ENCODE results near the gene COLEC12. TPM values are rescaled to one million over a fixed set of nuclear protein-coding genes. Genes with fewer than 3 reads are reported as not detected.
"Not testable (repeated sequence)": the region's sequence is repeated elsewhere in the genome, so short reads cannot be mapped to it uniquely, and the experiment has no call there.

The COLEC12 gene
- total RNA-seq, 1 donor from 2014 or later = not detected

- intact Hi-C loops (cut with micrococcal nuclease) = no loop called here
These were observed 168.5 kb downstream of the COLEC12 start for GRCh38 chr18:332007-332406.

DNA sequence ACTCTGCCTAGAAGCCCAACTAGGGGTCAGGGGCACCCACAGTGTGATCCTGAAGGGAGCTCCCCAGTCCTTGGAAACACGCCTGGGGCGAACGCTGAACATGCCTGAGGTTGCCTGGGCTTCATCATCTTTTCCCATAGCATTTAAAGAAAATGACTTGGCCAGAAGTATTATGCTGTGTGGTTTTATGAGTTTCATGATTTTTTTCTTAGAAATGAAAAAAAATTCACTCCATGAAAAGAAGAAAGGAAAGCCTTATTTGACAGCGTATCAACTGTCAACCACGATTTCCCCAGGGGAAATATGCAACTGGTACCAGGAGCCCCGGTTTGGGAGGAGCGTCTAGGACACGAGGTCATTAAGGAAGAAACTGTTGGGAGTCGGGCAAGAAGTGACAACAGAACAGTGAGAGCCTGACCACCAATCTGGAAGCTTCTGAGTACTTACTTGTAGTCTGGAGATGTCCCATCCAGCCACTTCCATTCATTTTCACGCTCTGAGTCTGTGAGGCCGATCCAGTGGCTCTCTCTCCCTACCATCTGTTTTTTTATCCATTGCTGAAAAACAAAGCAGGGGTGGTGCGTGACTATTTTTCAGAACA, 169.2 kb downstream of the COLEC12 start:
- intact Hi-C loops (cut with micrococcal nuclease) = no loop called here

DNA sequence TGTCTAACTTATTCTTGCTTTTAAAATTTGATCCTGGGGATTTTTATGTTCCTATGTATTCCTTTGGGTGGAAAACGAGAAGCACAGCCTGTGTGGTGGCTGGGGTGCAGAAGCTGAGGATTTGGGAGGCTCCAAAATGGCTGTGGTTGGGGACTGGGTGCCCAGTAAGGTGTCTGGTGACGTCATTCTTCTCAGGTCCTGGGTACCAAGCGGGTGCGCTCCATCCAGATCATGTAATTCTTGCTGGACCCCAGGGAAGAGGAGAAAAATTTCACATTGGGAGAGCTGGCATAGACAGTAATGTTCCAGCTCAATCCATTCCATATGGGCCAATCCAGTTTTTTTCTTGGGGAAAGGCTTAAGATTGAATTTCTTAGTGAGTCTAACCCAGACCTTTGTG, 171.6 kb downstream of the COLEC12 start:
- intact Hi-C loops (cut with micrococcal nuclease) = no loop called here

DNA sequence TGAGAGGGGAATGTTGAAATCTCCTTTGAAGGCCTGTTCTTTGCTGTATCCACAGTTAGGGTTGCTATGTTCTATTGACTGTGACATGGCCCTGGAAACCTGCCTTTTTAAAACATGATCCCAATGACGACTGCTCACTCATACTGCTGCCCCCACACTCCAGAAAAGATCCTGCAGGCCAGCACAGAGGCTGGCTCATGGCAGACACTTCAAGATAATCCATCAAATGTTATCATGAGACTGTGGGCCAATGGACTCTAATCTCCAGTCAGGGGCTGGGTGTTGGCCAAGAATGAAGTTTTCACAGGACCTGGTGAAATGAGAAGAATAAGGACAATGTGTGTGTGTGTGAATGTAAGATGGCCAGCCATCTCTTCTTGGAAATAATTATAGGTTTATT, 173.7 kb downstream of the COLEC12 start:
- intact Hi-C loops (cut with micrococcal nuclease) = no loop called here

DNA sequence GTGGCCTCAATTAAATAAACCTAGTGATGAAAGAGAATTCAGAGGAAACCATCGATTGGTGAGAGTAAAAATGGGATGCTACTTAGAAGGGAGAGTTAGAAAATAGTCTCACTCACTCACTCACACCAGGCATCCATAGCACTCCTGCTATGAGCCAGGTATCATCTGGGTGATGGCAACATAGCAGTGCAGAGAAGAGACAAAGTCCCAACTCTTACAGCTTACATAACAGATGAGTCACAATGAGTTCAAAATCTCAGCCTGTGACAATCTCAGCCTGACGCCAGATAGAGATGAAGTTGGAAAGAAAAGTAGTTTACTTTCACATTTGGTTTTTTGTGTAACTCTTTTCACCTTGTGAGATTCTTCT, 177.3 kb downstream of the COLEC12 start:
- intact Hi-C loops (cut with micrococcal nuclease) = no loop called here

- intact Hi-C loops (cut with micrococcal nuclease) = no loop called here
These were observed 178.5 kb downstream of the COLEC12 start for GRCh38 chr18:321865-322467.

DNA sequence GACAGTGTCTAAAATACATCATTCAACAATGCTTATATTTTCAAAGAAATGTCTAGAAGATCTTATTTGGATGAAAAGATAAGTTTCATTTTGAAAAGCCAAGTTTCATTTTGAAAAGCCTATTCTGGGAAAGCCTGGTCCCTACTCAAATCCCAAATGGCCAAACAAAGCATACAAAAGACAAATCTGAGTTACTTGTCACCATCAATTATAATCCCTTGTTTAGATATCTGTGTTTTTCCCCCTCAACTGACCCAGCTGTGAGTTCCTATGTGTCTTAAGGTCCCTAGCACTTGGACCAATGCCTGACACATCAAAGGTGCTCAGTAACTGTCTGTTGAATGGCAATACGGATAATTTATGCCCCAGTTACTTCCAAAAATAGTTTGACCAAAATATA, 180.3 kb downstream of the COLEC12 start:
- intact Hi-C loops (cut with micrococcal nuclease) = no loop called here

- intact Hi-C loops (cut with micrococcal nuclease) = no loop called here
These were observed 180.8 kb downstream of the COLEC12 start for GRCh38 chr18:319720-320119.

GRCh38 chr18:318791-319291, 181.7 kb downstream of the COLEC12 start:
- intact Hi-C loops (cut with micrococcal nuclease) = no loop called here

DNA sequence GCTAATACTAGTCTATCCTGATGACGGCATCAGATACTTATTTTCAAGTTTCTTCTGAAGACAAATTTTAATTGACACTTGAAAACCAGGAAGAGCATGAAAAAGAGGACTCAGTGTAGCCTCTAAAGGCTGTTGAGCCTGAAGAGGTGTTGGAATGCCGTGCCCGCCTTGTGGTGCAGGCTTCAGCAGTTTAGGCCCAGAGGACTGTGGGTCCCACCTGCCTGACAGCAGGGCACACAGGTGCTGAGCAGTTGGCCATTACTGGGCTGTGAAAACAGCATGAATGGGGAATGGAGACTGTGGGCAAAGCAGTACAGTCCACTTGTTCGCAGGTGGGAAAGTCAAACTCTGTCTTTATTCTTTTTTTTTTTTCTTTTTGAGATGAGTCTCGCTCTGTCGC, 182.9 kb downstream of the COLEC12 start:
- intact Hi-C loops (cut with micrococcal nuclease) = no loop called here

GRCh38 chr18:316393-316792, 184.1 kb downstream of the COLEC12 start:
- intact Hi-C loops (cut with micrococcal nuclease) = no loop called here

- intact Hi-C loops (cut with micrococcal nuclease) = no loop called here
These were observed 186.6 kb downstream of the COLEC12 start for GRCh38 chr18:313931-314330.

DNA sequence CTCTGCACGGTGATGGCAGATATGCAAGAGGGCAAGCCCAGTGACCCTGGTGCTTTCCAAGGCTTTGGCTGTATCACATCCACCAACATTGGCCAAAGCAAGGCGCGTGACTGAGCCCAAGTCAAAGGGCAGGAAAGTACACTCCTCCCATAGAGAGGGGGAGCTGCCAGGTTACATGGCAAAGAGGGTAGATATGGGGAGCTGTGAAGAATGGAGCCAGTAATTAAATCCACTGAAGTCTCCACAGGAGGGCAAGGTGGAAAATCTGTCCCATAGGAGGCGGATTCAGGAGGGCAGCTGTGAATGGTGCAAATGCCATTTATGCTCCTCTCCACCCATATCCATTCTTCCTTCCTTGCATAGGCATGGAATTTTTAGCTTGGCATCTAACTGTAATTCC, 188.1 kb downstream of the COLEC12 start:
- intact Hi-C loops (cut with micrococcal nuclease) = no loop called here

- intact Hi-C loops (cut with micrococcal nuclease) = no loop called here
These were observed 190.5 kb downstream of the COLEC12 start for GRCh38 chr18:310042-310441.

DNA sequence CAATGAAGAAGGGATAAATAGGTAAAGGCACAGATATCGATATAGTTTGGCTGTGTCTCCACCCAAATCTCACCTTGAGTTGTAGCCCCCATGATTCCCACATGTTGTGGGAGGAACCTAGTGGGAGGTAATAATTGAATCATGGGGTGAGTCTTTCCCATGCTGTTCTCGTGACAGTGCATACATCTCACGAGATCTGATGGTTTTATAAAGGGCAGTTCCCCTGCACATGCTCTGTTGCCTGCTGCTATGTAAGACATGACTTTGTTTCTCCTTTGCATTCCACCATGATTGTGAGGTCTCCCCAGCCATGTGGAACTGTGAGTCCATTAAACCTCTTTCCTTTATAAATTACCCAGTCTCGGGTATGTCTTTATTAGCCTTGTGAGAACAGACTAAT, 192.4 kb downstream of the COLEC12 start:
- intact Hi-C loops (cut with micrococcal nuclease) = not testable (repeated sequence)

- intact Hi-C loops (cut with micrococcal nuclease) = no loop called here
These were observed 193.8 kb downstream of the COLEC12 start for GRCh38 chr18:306608-307255.

DNA sequence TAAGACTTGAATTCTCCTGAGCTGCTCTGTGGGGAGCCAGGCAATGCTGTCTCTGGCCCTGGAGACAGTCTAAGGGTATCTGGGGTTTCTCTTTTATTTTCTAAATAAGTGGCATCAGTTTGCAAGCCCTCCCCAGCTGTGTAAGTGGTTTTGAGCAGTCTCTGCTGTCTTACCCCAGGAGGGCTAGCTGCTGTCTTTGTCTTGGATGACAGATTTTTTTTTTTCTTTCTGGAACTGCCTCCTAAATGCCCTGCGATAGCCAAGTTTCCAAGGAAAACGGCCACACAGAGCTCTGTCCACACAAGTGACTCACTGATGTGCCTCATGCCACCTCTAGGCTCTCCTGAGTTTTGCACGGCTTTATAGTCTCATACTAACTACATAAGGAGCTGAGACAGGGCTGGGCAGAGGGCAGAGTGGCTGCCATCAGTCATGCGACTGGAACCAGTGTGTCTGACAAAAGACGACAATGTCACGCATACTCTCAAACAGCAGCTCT, 195.4 kb downstream of the COLEC12 start:
- intact Hi-C loops (cut with micrococcal nuclease) = no loop called here

GRCh38 chr18:303607-304006, 196.9 kb downstream of the COLEC12 start:
- intact Hi-C loops (cut with micrococcal nuclease) = loop anchor here (1.0 kb wide), 1 partner anchor 12 kb away; no protein-coding TSS in a partner anchor

DNA sequence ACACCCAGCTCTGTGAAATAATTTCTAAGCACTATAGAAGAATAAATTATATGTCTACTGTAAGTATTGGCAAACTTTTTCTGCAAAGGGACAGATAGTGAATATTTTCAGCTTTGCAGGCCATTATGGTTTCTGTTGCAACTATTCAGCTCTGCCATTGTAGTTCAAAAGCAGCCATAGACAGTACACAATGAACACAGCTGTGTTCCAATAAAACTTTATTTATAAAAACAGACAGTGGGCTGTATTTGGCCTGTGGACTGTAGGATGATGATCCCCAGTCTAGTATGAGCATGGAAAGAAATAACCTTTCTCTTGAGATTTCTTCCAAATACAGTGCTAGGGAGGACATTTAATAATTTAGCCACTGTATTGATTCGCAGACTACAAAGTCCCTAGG, 197.5 kb downstream of the COLEC12 start:
- intact Hi-C loops (cut with micrococcal nuclease) = no loop called here

DNA sequence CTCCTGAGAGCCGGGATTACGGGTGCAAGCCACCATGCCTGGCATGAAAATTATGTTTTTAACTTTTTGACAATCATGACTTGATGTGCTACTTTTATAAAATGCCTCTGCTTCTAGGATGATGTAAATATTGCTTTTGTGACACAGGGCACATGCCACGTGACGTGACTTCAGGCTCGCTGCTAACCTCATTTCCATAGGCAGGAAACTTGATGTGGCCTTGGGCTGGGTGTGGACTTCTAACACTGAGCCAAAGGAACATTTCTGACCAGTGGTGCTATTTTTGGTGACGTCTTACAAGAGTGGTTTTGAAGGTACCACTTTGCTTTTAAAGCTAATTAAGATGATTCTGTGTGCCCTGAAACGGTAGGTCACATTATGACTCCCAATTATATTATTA, 198.4 kb downstream of the COLEC12 start:
- intact Hi-C loops (cut with micrococcal nuclease) = no loop called here

GRCh38 chr18:297936-298335, 202.6 kb downstream of the COLEC12 start:
- intact Hi-C loops (cut with micrococcal nuclease) = no loop called here

- intact Hi-C loops (cut with micrococcal nuclease) = no loop called here
These were observed 204.6 kb downstream of the COLEC12 start for GRCh38 chr18:295756-296490.
